Adrenal gland (tissue), 5 donors: ENCODE data around the gene WNT4.

Experiments used
- POLR2A ChIP-seq, 2 donors: fragments of 450-650 bp; IDR thresholded peaks; one replicate each; pipeline ENCODE4 v1.6.1; 2017; ENCODE audit warnings: antibody characterized with exemption in 2 of 2, mild to moderate bottlenecking in 2 of 2, moderate library complexity in 1 of 2
- TF ChIP-seq, protein P1 (sequence below), 6 experiments: fragments of 450-650 bp in 4 of 6; fragments of 200-600 bp in 2 of 6; sonication (generic) in 1 of 6; IDR thresholded peaks; 1 replicate in 5 of 6; 2 replicates in 1 of 6; pipeline versions ENCODE4 v1.5.1 to v1.8.0; 2016 to 2021; ENCODE audit warnings: antibody characterized with exemption in 6 of 6, mild to moderate bottlenecking in 2 of 6, moderate library complexity in 1 of 6
- donor health status: DM: no; HTN: no; CAD: no.

DNA sequence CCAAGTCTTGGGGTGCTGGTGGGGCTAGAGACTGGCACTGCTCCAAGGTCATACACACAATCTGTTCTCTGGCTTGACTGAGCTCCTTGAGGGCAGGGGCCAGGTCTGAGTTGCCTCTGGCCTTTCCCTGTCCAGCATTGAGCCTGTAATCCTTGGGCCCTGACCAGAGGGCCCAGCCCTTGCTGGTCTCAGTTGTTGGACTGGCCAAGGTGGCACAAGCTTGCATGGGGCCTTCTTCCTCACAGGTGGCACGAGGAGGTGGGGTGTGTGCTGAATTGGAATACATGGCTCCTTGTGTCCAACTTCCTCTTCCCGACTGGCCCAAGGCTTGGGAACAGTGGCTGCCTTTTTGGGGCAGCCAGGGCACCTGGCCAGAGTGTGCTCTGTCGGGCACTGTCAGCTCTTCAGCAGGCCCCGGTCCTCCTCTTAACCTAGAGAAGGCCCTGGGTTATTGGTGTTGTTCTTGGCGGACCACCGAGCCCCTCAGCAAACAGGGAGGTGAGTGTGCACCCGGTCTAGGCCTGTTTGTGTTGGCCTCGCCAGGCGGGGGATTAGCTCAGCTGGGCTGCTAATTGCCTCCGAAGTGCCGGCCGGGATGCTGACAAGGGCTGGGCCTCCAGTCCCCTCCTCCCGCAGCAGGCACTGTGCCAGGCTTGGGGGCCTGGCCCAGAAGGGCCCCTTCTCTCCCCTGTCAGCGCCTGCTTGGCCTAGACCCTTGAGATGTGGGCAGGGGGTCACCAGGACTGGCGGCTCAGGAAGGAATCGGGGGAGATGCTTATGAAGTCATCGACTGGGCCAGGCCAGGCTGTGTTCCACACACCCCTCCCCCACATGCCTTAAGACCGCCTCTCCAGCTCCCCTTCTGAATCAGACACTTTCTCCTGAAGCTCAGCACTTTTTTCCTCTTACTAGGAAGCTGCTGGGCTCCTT lies 28.5 kb downstream of the WNT4 start:
- TF ChIP-seq POLR2A (IDR thresholded peaks at IDR 0.05), result no peak
- TF ChIP-seq, protein P1, sequence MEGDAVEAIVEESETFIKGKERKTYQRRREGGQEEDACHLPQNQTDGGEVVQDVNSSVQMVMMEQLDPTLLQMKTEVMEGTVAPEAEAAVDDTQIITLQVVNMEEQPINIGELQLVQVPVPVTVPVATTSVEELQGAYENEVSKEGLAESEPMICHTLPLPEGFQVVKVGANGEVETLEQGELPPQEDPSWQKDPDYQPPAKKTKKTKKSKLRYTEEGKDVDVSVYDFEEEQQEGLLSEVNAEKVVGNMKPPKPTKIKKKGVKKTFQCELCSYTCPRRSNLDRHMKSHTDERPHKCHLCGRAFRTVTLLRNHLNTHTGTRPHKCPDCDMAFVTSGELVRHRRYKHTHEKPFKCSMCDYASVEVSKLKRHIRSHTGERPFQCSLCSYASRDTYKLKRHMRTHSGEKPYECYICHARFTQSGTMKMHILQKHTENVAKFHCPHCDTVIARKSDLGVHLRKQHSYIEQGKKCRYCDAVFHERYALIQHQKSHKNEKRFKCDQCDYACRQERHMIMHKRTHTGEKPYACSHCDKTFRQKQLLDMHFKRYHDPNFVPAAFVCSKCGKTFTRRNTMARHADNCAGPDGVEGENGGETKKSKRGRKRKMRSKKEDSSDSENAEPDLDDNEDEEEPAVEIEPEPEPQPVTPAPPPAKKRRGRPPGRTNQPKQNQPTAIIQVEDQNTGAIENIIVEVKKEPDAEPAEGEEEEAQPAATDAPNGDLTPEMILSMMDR (IDR thresholded peaks at IDR 0.05), result no peak
